SH-SY5Y (cell line): ENCODE measurements around the gene CCDC61.

Experiments used
- GATA2 ChIP-seq: IDR thresholded peaks from 2 replicates; pipeline ENCODE4 v1.6.1; 2011; ENCODE audit warnings: mild to moderate bottlenecking, low read depth, low read length
- GATA3 ChIP-seq: IDR thresholded peaks from 2 replicates; pipeline ENCODE4 v1.6.1; 2011; ENCODE audit warnings: low read depth, mild to moderate bottlenecking, low read length, moderate library complexity

CCDC61 gene

GRCh38 chr19:46016426-46017094 is 21.3 kb downstream of the CCDC61 start:
- TF ChIP-seq GATA2 (no peak), GATA3 (no peak)

GRCh38 chr19:46017095-46017429 is 21.8 kb downstream of the CCDC61 start:
- TF ChIP-seq GATA2, result no peak

GRCh38 chr19:46017874-46018675 is 22.8 kb downstream of the CCDC61 start:
- TF ChIP-seq GATA2 (no peak), GATA3 (no peak)

- TF ChIP-seq GATA3 (no peak), GATA2 (no peak)
These were observed 23.5 kb downstream of the CCDC61 start for GRCh38 chr19:46018729-46019251.

- TF ChIP-seq GATA3, result no peak
- TF ChIP-seq GATA2, result no peak
These were observed 24.0 kb downstream of the CCDC61 start for GRCh38 chr19:46019270-46019669.

- TF ChIP-seq GATA2, result no peak
These were observed 25.5 kb downstream of the CCDC61 start for GRCh38 chr19:46020819-46021125.

GRCh38 chr19:46021531-46022041 is 26.3 kb downstream of the CCDC61 start:
- no peak for TF ChIP-seq GATA2
- TF ChIP-seq GATA3, result no peak

GRCh38 chr19:46022061-46022430 is 26.8 kb downstream of the CCDC61 start:
- TF ChIP-seq GATA2 (no peak), GATA3 (no peak)

GRCh38 chr19:46022431-46023310 is 27.4 kb downstream of the CCDC61 start, which contains the start of gene PGLYRP1:
Gene PGLYRP1, minus strand, starts transcription at chr19:46023053. Its CDS starts 32 bp downstream, at chr19:46023021.
- TF ChIP-seq GATA2, result no peak
- TF ChIP-seq GATA3, result no peak

GRCh38 chr19:46023311-46023779 is 28.1 kb downstream of the CCDC61 start:
- TF ChIP-seq GATA3 (no peak), GATA2 (no peak)

- TF ChIP-seq GATA3 (no peak), GATA2 (no peak)
These were observed 30.6 kb downstream of the CCDC61 start for GRCh38 chr19:46025835-46026234.

- TF ChIP-seq GATA3 (no peak), GATA2 (no peak)
These were observed 35.7 kb downstream of the CCDC61 start for GRCh38 chr19:46030812-46031550.

GRCh38 chr19:46031781-46032596 is 36.7 kb downstream of the CCDC61 start:
- TF ChIP-seq GATA3 (no peak), GATA2 (no peak)
